ENCODE measurements around the gene GOLT1B.

- no peak for TF ChIP-seq CTCF (IDR thresholded peaks at IDR 0.05; ENCODE audit: low read length)
- no peak for TF ChIP-seq EZH2phosphoT487 (IDR thresholded peaks at IDR 0.05; ENCODE audit: low read length)
Observed at GRCh38 chr12:21528953-21529352, 27.4 kb downstream of the GOLT1B start.

Measured in MM.1S (cell line).